ENCODE data around the gene NID1.

DNA sequence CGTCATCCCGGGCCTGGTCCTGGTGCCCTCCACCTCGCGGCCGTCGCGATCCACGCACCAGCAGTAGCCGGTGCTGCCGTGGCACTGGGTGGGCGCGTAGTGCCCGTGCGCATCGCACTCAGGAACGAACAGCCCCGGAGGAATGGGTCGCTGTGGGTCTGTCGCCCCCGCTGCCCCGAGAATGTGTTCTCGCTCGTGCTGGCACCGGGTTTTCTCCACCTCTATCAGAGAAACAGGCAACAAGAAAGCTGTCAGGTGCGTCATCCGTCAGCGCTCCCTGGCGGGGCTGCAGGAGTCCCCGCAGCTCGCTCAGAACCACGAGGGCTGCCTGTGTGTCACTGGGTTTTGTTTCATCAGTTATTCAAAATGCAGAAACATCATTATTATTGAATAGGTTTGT lies 71.2 kb downstream of the NID1 start:
- TF ChIP-seq POLR2A (IDR thresholded peaks at IDR 0.05; ENCODE audit: low read depth, low read length): no peak
- no peak for TF ChIP-seq POLR2AphosphoS5 (IDR thresholded peaks at IDR 0.05; ENCODE audit: low read depth, low read length)
- no peak for TF ChIP-seq TAF1 (IDR thresholded peaks at IDR 0.05; ENCODE audit: low read depth, low read length)
